Smooth muscle cell (in vitro differentiated cells): ENCODE results near the gene HTR3B. TPM values are rescaled to one million over a fixed set of nuclear protein-coding genes. Genes with fewer than 3 reads are reported as not detected.

Experiments
- DNase-seq: peaks from one replicate; lab custom pipeline; 2025; ENCODE audit not compliant: unreplicated experiment; lab: John Stamatoyannopoulos, UW
- H2AFZ ChIP-seq: fragments of 200-600 bp; sonication (generic); 2 replicates; pipeline ENCODE4 v1.6.0; 2016; ENCODE audit warnings: antibody characterized with exemption, low read depth, mild to moderate bottlenecking
- H3F3A ChIP-seq: fragments of 200-600 bp; sonication (generic); 2 replicates; pipeline ENCODE4 v1.6.0; 2017; ENCODE audit warnings: antibody characterized with exemption, low read depth
- H3K27ac ChIP-seq: fragments of 200-600 bp; sonication (generic); 2 replicates; pipeline ENCODE4 v1.5.1; 2016; ENCODE audit warnings: low read depth, mild to moderate bottlenecking
- H3K27me3 ChIP-seq: fragments of 200-600 bp; sonication (generic); 2 replicates; pipeline ENCODE4 v1.6.1; 2016; ENCODE audit warnings: low read depth, mild to moderate bottlenecking
- H3K36me3 ChIP-seq: fragments of 200-600 bp; sonication (generic); 2 replicates; pipeline ENCODE4 v1.5.1; 2016; ENCODE audit warnings: low read depth
- H3K4me1 ChIP-seq: fragments of 200-600 bp; sonication (generic); 2 replicates; pipeline ENCODE4 v1.5.1; 2016; ENCODE audit warnings: low read depth
- H3K4me2 ChIP-seq: fragments of 200-600 bp; sonication (generic); 2 replicates; pipeline ENCODE4 v1.6.0; 2016; ENCODE audit warnings: mild to moderate bottlenecking
- H3K4me3 ChIP-seq: fragments of 200-600 bp; sonication (generic); 2 replicates; pipeline ENCODE4 v1.5.1; 2016; ENCODE audit warnings: mild to moderate bottlenecking
- H3K79me2 ChIP-seq: fragments of 200-600 bp; sonication (generic); 2 replicates; pipeline ENCODE4 v1.6.0; 2016; ENCODE audit warnings: low read depth, mild to moderate bottlenecking
- H3K9ac ChIP-seq: fragments of 200-600 bp; sonication (generic); 2 replicates; pipeline ENCODE4 v1.6.0; 2016; ENCODE audit warnings: low read depth
- H3K9me3 ChIP-seq: fragments of 200-600 bp; sonication (generic); replicated peaks from 2 replicates; pipeline ENCODE4 v1.5.1; 2016; ENCODE audit warnings: low read depth
- H4K20me1 ChIP-seq: fragments of 200-600 bp; sonication (generic); 2 replicates; pipeline ENCODE4 v1.6.0; 2016; ENCODE audit warnings: low read depth
- CTCF ChIP-seq: fragments of 200-600 bp; sonication (generic); IDR thresholded peaks from 2 replicates; pipeline ENCODE4 v1.5.1; 2017; ENCODE audit warnings: borderline replicate concordance, mild to moderate bottlenecking, antibody characterized with exemption; ENCODE audit not compliant: insufficient read depth, poor library complexity, severe bottlenecking
- WGBS: methylation state at CpG from one replicate; pipeline ENCODE4 v1.1.7; 2016; ENCODE audit warnings: low lambda C conversion rate; 5-methylcytosine and 5-hydroxymethylcytosine counted together
- polyA plus RNA-seq: library from polyadenylated mRNA; unstranded; fragments of >200 nt; fragmentation: Nextera tagmentation; extraction: Ambion mirVana; gene quantifications from 2 replicates; pipeline ENCODE4 v1.2.1, GENCODE V29; 2016
- total RNA-seq: library from RNA; depleted of rRNA; stranded (reverse); fragments of >200 nt; gene quantifications from 2 replicates; pipeline ENCODE4 v1.2.3, GENCODE V29; 2014

HTR3B gene
- total and polyA plus RNA-seq, 2 experiments from 2014 or later: not detected

GRCh38 chr11:113859665-113860064 is 44.9 kb upstream of the HTR3B start:
- Histone ChIP-seq H3K27me3 (no peaks in the 10 kb centered on the region), H3K4me2 (no peak overlapping the region), H3K36me3 (no peaks in the 10 kb centered on the region), H3K4me1 (no peaks in the 10 kb centered on the region), H3F3A (no peaks in the 10 kb centered on the region), H4K20me1 (peaks cover 77% of the 10 kb centered on the region), H2AFZ (no peak overlapping the region), H3K4me3 (no peak overlapping the region), H3K79me2 (peaks cover 28% of the 10 kb centered on the region), H3K9ac (no peak overlapping the region), H3K9me3 (no peaks in the 10 kb centered on the region), H3K27ac (no peak overlapping the region)
- DNase-seq: no peak
- no peak for TF ChIP-seq CTCF

DNA sequence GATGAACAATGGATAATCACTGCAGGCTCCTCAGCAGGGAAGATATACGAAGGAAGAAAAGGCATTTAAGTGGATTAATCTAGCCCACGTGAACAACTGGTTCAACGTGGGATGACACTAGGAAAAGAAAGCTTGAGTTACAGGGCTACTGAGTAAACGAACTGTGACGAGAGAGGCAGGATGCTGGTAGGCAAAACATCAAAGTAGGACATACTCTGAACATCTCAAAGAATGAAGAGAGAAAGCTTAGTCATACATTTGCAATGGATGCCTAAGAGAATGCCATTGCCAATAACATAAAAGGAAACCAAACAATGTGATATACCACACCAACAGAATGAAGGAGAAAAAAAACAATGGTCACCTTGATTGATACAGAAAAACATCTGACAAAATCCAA is 42.2 kb upstream of the HTR3B start:
- H3K4me2 ChIP-seq: no peak overlapping the region
- peaks cover 77% of the 10 kb centered on the region for H4K20me1 ChIP-seq
- no peak overlapping the region for H3K27ac ChIP-seq
- no peaks in the 10 kb centered on the region for H3K36me3 ChIP-seq
- H3F3A ChIP-seq: no peaks in the 10 kb centered on the region
- H3K4me1 ChIP-seq: no peaks in the 10 kb centered on the region
- H3K4me3 ChIP-seq: no peak overlapping the region
- peaks cover 39% of the 10 kb centered on the region for H3K79me2 ChIP-seq
- no peak overlapping the region for H3K9ac ChIP-seq
- TF ChIP-seq CTCF: no peak
- no peak overlapping the region for H2AFZ ChIP-seq
- H3K9me3 ChIP-seq: no peaks in the 10 kb centered on the region
- no peaks in the 10 kb centered on the region for H3K27me3 ChIP-seq
- 17% methylated on average over 5 of the region's 5 CpGs for WGBS
- DNase-seq: no peak

DNA sequence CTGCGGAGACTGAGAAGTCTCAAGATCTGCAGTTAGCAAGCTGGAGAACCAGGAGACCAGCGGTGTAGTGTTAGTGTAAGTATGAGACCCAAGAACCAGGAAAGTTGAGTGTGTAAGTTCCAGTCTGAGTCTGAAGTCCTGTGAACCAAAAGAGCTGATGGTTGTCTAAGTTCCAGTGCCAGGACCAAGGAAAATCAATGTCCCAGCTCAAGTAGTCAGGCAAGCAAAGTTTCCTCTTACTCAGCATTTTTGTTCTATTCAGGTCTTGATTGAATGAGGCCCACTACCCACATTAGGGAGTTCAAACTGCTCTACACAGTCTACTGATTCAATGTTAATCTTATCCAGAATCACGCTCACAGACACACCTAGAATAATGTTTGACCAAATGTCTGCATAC is 40.2 kb upstream of the HTR3B start:
- TF ChIP-seq CTCF: no peak
- WGBS: 95% methylated on average over 3 of the region's 3 CpGs
- no peaks in the 10 kb centered on the region for H3K36me3 ChIP-seq

GRCh38 chr11:113865873-113866272 is 38.7 kb upstream of the HTR3B start:
- no peaks in the 10 kb centered on the region for H3K4me1 ChIP-seq
- peaks cover 27% of the 10 kb centered on the region for H3K79me2 ChIP-seq
- H3K27ac ChIP-seq: no peak overlapping the region
- 98% methylated on average over 8 of the region's 8 CpGs for WGBS
- no peaks in the 10 kb centered on the region for H3K36me3 ChIP-seq
- no peaks in the 10 kb centered on the region for H3F3A ChIP-seq
- DNase-seq: no peak
- TF ChIP-seq CTCF: no peak
- peaks cover 65% of the 10 kb centered on the region for H4K20me1 ChIP-seq
- no peaks in the 10 kb centered on the region for H3K27me3 ChIP-seq
- no peak overlapping the region for H3K4me2 ChIP-seq
- H3K9me3 ChIP-seq: no peaks in the 10 kb centered on the region
- H3K4me3 ChIP-seq: no peak overlapping the region
- no peak overlapping the region for H2AFZ ChIP-seq
- H3K9ac ChIP-seq: no peak overlapping the region

More for the DNA sequence above, 40.2 kb upstream of the HTR3B start:
- peaks cover 39% of the 10 kb centered on the region for H3K79me2 ChIP-seq
- H3K27me3 ChIP-seq: no peaks in the 10 kb centered on the region
- H3K9ac ChIP-seq: no peak overlapping the region
- H3K4me3 ChIP-seq: no peak overlapping the region
- H3K27ac ChIP-seq: no peak overlapping the region
- no peaks in the 10 kb centered on the region for H3K9me3 ChIP-seq
- DNase-seq: no peak
- no peak overlapping the region for H2AFZ ChIP-seq
- no peak overlapping the region for H3K4me2 ChIP-seq
- no peaks in the 10 kb centered on the region for H3F3A ChIP-seq
- no peaks in the 10 kb centered on the region for H3K4me1 ChIP-seq
- H4K20me1 ChIP-seq: peaks cover 68% of the 10 kb centered on the region
